GM20000 (cell line): Measurements from ENCODE around the gene SMCHD1.

Source experiments
- DNase-seq: peaks from one replicate; pipeline ENCODE4 v3.0.0; 2012; ENCODE audit warnings: low spot score
- CTCF ChIP-seq: IDR thresholded peaks from 2 replicates; pipeline ENCODE4 v1.5.1; 2012; ENCODE audit warnings: mild to moderate bottlenecking, control low read depth; ENCODE audit errors: extremely low read depth, missing control alignments

The SMCHD1 gene

GRCh38 chr18:2681993-2682603 is 26.6 kb downstream of the SMCHD1 start:
- no peak for TF ChIP-seq CTCF
- DNase-seq = no peak

DNA sequence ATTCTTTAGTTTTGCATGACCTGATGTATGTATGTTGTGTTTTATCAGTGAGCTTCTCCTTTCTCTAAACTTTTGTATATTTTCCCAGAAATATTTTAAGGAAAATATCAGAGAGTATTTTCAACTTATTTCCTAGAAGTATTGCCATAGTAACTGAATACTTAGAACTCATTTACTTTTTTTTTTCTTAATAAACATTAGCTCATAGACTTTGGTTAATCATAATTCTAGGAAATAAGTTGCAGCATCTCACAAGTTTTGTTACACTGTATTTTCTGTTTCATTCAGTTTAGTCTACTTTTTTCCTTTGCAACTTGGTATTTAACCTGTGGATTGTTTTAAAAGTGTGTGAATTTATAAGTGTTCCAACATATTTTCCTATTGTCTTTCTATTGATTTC is 27.5 kb downstream of the SMCHD1 start:
- no peak for TF ChIP-seq CTCF
- DNase-seq = no peak

- no peak for DNase-seq
- TF ChIP-seq CTCF = no peak
Measured at GRCh38 chr18:2686349-2686968, 30.9 kb downstream of the SMCHD1 start.

DNA sequence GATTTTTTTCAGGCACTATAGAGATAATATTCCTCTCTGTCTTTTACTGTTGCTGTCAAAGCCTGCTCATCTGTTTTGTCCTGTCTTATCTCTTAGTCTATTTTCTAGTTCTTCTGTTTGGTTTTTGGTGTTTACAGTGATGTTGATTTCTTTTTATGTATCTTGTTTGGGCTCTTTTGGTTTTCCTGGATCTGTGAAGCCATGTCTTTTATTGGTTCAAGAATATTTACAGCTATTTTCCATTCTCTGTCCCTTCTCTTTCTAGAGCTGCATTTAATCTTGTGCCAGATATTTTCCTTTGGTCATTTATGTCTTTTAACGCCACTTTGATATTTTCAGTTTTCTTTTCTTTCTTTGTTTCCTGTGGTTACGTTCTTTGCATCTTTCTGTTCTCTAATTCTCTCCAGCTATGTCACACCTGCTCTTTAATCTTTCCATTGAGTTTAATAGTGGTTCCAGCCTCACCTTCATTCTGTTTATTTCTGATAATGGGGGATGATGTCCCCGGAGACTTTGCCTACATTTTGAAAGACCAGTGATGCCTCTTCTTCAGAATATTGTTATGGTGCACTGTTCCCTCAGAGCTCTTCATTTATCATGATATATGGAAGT is 32.0 kb downstream of the SMCHD1 start:
- no peak for TF ChIP-seq CTCF
- peak; percentile 17 for DNase-seq

- no peak for DNase-seq
- TF ChIP-seq CTCF = no peak
Measured at GRCh38 chr18:2692508-2692907, 37.0 kb downstream of the SMCHD1 start.

GRCh38 chr18:2697184-2697583 is 41.7 kb downstream of the SMCHD1 start:
- DNase-seq = no peak
- no peak for TF ChIP-seq CTCF

GRCh38 chr18:2699001-2699400 is 43.5 kb downstream of the SMCHD1 start:
- DNase-seq = no peak
- no peak for TF ChIP-seq CTCF
